BJ (cell line): ENCODE results near the gene RBM38. TPM values are rescaled to one million over a fixed set of nuclear protein-coding genes. Genes with fewer than 3 reads are reported as not detected.

Experiments used
- CTCF ChIA-PET: fragments of 350-600 bp; formaldehyde crosslinking; extraction: SDS; loops from one replicate; lab custom pipeline; 2021; ENCODE audit warnings: antibody characterized with exemption, inconsistent platforms; lab: Yijun Ruan, JAX
- POLR2A ChIA-PET: fragments of 300-600 bp; sonication (Branson Sonifier 250); formaldehyde crosslinking; extraction: SDS; loops from one replicate; lab custom pipeline; 2021; ENCODE audit warnings: antibody characterized with exemption; lab: Charles Lee
- DNase-seq: peaks from one replicate; pipeline ENCODE4 v3.0.0-alpha.2; 2011; ENCODE audit warnings: low read depth
- H3K27me3 ChIP-seq: 2 replicates; pipeline ENCODE4 v1.6.0; 2011; ENCODE audit warnings: low read length; ENCODE audit not compliant: control insufficient read depth, insufficient read depth
- H3K36me3 ChIP-seq: 2 replicates; pipeline ENCODE4 v1.5.1; 2011; ENCODE audit warnings: low read length; ENCODE audit not compliant: control insufficient read depth, insufficient read depth
- H3K4me3 ChIP-seq: 2 replicates; pipeline ENCODE4 v1.5.1; 2011; ENCODE audit warnings: low read depth, mild to moderate bottlenecking, control low read depth, low read length
- CTCF ChIP-seq: IDR thresholded peaks from 2 replicates; pipeline ENCODE4 v1.5.1; 2011; ENCODE audit warnings: low read depth, mild to moderate bottlenecking, control low read depth, inconsistent platforms, low read length, moderate library complexity; ENCODE audit not compliant: insufficient read depth
- polyA plus RNA-seq: library from polyadenylated mRNA; depleted of rRNA; stranded (reverse); fragments of >200 nt; gene quantifications from 2 replicates; pipeline ENCODE4 v1.2.3, GENCODE V29; 2011

The RBM38 gene
- polyA plus RNA-seq, 1 experiment, result 5.2 TPM

GRCh38 chr20:57412347-57413029 lies 21.3 kb downstream of the RBM38 start:
- DNase-seq, result no peak
- CTCF ChIA-PET, result interaction anchor here (0.9 to 1.6 kb wide), 5 partner anchors 12 to 31 kb away, joined by 3 to 6 read pairs (median 3); no protein-coding TSS in a partner anchor
- Histone ChIP-seq H3K36me3 (peaks cover 1% of the 10 kb centered on the region; the same call in 1 of the 2 replicates), H3K4me3 (no peak overlapping the region), H3K27me3 (peaks cover 1% of the 10 kb centered on the region; the same call in 1 of the 2 replicates)
- POLR2A ChIA-PET, result no interaction called here
- TF ChIP-seq CTCF, result no peak

- Histone ChIP-seq H3K4me3 (no peak overlapping the region), H3K36me3 (no peaks in the 10 kb centered on the region), H3K27me3 (peaks cover 5% of the 10 kb centered on the region; the same call in 1 of the 2 replicates)
- ChIA-PET POLR2A (no interaction called here), CTCF (interaction anchor here (0.6 to 1.6 kb wide), 3 partner anchors 16 to 797 kb away, joined by 3 to 6 read pairs (median 3); no protein-coding TSS in a partner anchor)
- no peak for TF ChIP-seq CTCF
- DNase-seq, result no peak
These were observed 22.8 kb downstream of the RBM38 start for GRCh38 chr20:57413986-57414385.

- DNase-seq, result no peak
- TF ChIP-seq CTCF, result no peak
- no peaks in the 10 kb centered on the region for H3K36me3 ChIP-seq
- CTCF ChIA-PET, result interaction anchor here (0.6 kb wide), 1 partner anchor 74 kb away, joined by 3 read pairs; no protein-coding TSS in a partner anchor
- peaks cover 5% of the 10 kb centered on the region; the same call in 1 of the 2 replicates for H3K27me3 ChIP-seq
- H3K4me3 ChIP-seq, result no peak overlapping the region
- POLR2A ChIA-PET, result no interaction called here
These were observed 23.8 kb downstream of the RBM38 start for GRCh38 chr20:57414867-57415592.

- ChIA-PET CTCF (interaction anchor here (0.6 kb wide), 1 partner anchor 73 kb away, joined by 3 read pairs; no protein-coding TSS in a partner anchor), POLR2A (no interaction called here)
- Histone ChIP-seq H3K27me3 (peaks cover 5% of the 10 kb centered on the region; the same call in 1 of the 2 replicates), H3K36me3 (no peaks in the 10 kb centered on the region), H3K4me3 (no peak overlapping the region)
- TF ChIP-seq CTCF, result no peak
- DNase-seq, result no peak
These were observed 24.6 kb downstream of the RBM38 start for GRCh38 chr20:57415771-57416170.
